ENCODE measurements around the gene MN1.

DNA sequence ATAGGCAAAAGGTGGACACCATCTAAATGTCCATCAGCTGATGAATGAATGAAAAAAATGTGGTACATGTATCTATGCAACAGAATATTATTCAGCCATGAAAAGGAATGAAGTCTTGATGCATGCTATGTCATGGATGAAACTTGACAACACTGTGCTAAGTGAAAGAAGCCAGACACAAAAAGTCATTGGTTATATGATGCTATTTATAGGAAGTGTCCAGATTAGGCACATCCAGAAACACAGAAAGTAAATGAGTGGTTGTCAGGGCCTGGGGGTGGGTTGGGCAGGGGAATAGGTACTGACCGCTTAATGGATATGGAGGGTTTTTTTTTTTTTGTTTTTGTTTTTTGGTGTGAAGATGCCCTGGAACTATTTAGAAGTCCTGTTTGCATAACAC is 21.7 kb upstream of the MN1 start:
- TF ChIP-seq, protein P1, sequence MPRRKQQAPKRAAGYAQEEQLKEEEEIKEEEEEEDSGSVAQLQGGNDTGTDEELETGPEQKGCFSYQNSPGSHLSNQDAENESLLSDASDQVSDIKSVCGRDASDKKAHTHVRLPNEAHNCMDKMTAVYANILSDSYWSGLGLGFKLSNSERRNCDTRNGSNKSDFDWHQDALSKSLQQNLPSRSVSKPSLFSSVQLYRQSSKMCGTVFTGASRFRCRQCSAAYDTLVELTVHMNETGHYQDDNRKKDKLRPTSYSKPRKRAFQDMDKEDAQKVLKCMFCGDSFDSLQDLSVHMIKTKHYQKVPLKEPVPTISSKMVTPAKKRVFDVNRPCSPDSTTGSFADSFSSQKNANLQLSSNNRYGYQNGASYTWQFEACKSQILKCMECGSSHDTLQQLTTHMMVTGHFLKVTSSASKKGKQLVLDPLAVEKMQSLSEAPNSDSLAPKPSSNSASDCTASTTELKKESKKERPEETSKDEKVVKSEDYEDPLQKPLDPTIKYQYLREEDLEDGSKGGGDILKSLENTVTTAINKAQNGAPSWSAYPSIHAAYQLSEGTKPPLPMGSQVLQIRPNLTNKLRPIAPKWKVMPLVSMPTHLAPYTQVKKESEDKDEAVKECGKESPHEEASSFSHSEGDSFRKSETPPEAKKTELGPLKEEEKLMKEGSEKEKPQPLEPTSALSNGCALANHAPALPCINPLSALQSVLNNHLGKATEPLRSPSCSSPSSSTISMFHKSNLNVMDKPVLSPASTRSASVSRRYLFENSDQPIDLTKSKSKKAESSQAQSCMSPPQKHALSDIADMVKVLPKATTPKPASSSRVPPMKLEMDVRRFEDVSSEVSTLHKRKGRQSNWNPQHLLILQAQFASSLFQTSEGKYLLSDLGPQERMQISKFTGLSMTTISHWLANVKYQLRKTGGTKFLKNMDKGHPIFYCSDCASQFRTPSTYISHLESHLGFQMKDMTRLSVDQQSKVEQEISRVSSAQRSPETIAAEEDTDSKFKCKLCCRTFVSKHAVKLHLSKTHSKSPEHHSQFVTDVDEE (CRISPR knock-in tag; IDR thresholded peaks at IDR 0.05) = no peak
- TF ChIP-seq, protein P2, sequence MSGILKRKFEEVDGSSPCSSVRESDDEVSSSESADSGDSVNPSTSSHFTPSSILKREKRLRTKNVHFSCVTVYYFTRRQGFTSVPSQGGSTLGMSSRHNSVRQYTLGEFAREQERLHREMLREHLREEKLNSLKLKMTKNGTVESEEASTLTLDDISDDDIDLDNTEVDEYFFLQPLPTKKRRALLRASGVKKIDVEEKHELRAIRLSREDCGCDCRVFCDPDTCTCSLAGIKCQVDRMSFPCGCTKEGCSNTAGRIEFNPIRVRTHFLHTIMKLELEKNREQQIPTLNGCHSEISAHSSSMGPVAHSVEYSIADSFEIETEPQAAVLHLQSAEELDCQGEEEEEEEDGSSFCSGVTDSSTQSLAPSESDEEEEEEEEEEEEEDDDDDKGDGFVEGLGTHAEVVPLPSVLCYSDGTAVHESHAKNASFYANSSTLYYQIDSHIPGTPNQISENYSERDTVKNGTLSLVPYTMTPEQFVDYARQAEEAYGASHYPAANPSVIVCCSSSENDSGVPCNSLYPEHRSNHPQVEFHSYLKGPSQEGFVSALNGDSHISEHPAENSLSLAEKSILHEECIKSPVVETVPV (CRISPR knock-in tag; IDR thresholded peaks at IDR 0.05) = no peak
- TF ChIP-seq RARB (CRISPR knock-in tag; IDR thresholded peaks at IDR 0.05) = no peak
- no peak for TF ChIP-seq ZFP3 (CRISPR knock-in tag; IDR thresholded peaks at IDR 0.05)
- no peak for TF ChIP-seq ZNF565 (CRISPR knock-in tag; conservative IDR thresholded peaks at IDR 0.05; ENCODE audit: low read depth)

All from SK-N-SH treated with all-trans-retinoic acid at 6 μM for 48 hours (cell line).